BLaER1 treated with 17β-estradiol and CSF1 and Interleukin-3, amounts not matched to agents 10 nM and 100 nM (cell line): ENCODE measurements around the gene FLNA.

Experiments
- H3K27ac ChIP-seq, 11 experiments: shearing (Covaris generic); formaldehyde crosslinking; 2 replicates each; pipeline ENCODE4 v1.8.1; 2022
- H3K27me3 ChIP-seq, 11 experiments: shearing (Covaris generic); formaldehyde crosslinking; 2 replicates each; pipeline ENCODE4 v1.8.1; 2022
- H3K36me3 ChIP-seq, 11 experiments: shearing (Covaris generic); formaldehyde crosslinking; 2 replicates each; pipeline ENCODE4 v1.8.1; 2022
- H3K4me1 ChIP-seq, 10 experiments: shearing (Covaris generic); formaldehyde crosslinking; 2 replicates each; pipeline ENCODE4 v1.8.1; 2022
- H3K4me2 ChIP-seq, 11 experiments: shearing (Covaris generic); formaldehyde crosslinking; 2 replicates each; pipeline ENCODE4 v1.8.1; 2022
- H3K4me3 ChIP-seq, 10 experiments: shearing (Covaris generic); formaldehyde crosslinking; 2 replicates each; pipeline ENCODE4 v1.8.1; 2022
- H3K9ac ChIP-seq, 11 experiments: shearing (Covaris generic); formaldehyde crosslinking; 2 replicates each; pipeline ENCODE4 v1.8.1; 2022
- H3K9me3 ChIP-seq, 11 experiments: shearing (Covaris generic); formaldehyde crosslinking; replicated peaks in 1 of 11; 2 replicates each; pipeline ENCODE4 v1.8.1; 2022
- H4K20me1 ChIP-seq, 11 experiments: shearing (Covaris generic); formaldehyde crosslinking; 2 replicates each; pipeline ENCODE4 v1.8.1; 2022
- Cebpa-rat ChIP-seq, 11 experiments: shearing (Covaris generic); IDR thresholded peaks; 2 replicates each; pipeline ENCODE4 v1.8.1; 2022

Gene FLNA

DNA sequence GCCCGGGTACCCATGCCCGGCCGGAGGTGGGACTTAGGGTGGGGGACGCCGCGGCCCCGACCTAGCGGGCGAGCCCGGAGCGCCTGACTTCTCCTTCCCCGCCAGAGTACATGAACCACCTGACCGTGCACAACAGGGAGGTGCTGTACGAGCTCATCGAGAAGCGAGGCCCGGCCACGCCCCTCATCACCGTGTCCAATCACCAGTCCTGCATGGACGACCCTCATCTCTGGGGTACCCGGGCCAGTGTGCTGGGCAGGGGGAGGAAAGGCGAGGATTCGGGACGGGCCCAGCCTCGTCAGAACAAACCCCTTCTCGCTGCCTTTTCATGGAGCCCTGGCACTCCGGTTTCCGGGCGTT, 37.5 kb upstream of the FLNA start:
- H3K4me1 ChIP-seq: peaks cover 30 to 39% (median 35%) of the 10 kb centered on the region in 10 experiments
- H3K9ac ChIP-seq: peak overlapping the region; percentile 79 to 92 (median 84)
- peaks cover 0 to 20% (median 4%) of the 10 kb centered on the region in 11 experiments; a peak in 5 of 22 replicates for H3K36me3 ChIP-seq
- peaks cover under 1 to 37% (median 9%) of the 10 kb centered on the region in 11 experiments; a peak in 15 of 22 replicates for H3K27me3 ChIP-seq
- H3K4me3 ChIP-seq: peak overlapping the region; percentile 67 to 82 (median 78)
- H3K9me3 ChIP-seq: peaks cover 0 to 27% (median 13%) of the 10 kb centered on the region in 11 experiments; a peak in 17 of 22 replicates
- peak overlapping the region; percentile 64 to 89 (median 86) for H3K27ac ChIP-seq
- peaks cover 0 to 9% (median 0%) of the 10 kb centered on the region in 11 experiments; a peak in 1 of 22 replicates for H4K20me1 ChIP-seq
- peak overlapping the region; percentile 79 to 91 (median 88) for H3K4me2 ChIP-seq
- no peak for TF ChIP-seq Cebpa-rat (IDR thresholded peaks at IDR 0.05)

DNA sequence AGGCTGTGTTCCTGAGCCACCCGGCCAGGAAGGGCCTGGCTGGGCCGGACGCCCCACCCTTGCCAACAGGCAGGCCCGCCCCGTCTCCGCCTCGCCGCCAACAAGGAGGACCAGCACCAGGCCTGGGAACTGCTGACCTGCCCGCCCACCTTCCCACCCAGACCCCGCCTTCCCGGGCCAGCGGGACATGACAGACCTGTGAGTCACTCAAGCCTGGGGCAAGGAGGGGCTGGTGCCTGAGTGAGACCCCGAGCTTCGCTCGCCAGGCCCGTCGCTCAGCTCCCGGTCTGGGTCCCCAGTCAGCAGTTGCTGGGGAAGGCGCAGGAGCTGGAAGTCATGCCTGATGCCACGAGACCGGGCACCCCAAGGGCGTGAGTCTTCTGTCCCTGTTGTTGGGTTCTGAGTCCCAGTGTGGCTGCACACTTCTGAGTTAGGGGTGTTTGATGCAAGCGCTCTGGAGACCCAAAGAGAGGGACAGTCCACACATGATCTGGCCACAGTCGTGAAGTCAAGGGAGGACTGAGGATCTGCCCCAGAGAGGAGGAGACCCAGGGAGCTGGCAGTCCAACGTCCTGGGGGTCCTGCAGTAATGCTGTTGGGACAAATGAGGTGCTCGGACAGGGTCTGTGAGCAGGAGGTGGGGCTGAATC, 34.9 kb upstream of the FLNA start, which contains the start of gene DNASE1L1:
Gene DNASE1L1, minus strand, starts transcription at position 33 of the 650 bp plus-strand sequence. CDS start 3,686 bp downstream, outside the sequence.
- H3K9me3 ChIP-seq: peaks cover 0 to 27% (median 13%) of the 10 kb centered on the region in 11 experiments; a peak in 17 of 22 replicates
- H3K27me3 ChIP-seq: peaks cover 0 to 37% (median 7%) of the 10 kb centered on the region in 11 experiments; a peak in 14 of 22 replicates
- peak within 1 kb of the TSS; percentile 63 to 81 (median 75) for H3K9ac ChIP-seq
- H3K4me2 ChIP-seq: peak within 1 kb of the TSS; percentile 79 to 91 (median 87)
- no peak for TF ChIP-seq Cebpa-rat (IDR thresholded peaks at IDR 0.05)
- peaks cover 0 to 19% (median 0%) of the 10 kb centered on the region in 11 experiments; a peak in 5 of 22 replicates for H4K20me1 ChIP-seq
- H3K36me3 ChIP-seq: peaks cover 0 to 17% (median 4%) of the 10 kb centered on the region in 11 experiments; a peak in 4 of 22 replicates
- H3K4me3 ChIP-seq: peak within 1 kb of the TSS; percentile 47 to 69 (median 56)
- peaks cover 30 to 43% (median 36%) of the 10 kb centered on the region in 10 experiments for H3K4me1 ChIP-seq
- peak within 1 kb of the TSS in 10 of 11 experiments; percentile 11 to 88 (median 67); a peak in 21 of 22 replicates for H3K27ac ChIP-seq

GRCh38 chrX:154408659-154409221, 34.3 kb upstream of the FLNA start:
- Histone ChIP-seq H3K9ac (peak overlapping the region; percentile 63 to 81 (median 75)), H3K27ac (peak overlapping the region in 10 of 11 experiments; percentile 11 to 88 (median 67); a peak in 21 of 22 replicates), H4K20me1 (peaks cover 0 to 21% (median 0%) of the 10 kb centered on the region in 11 experiments; a peak in 6 of 22 replicates), H3K9me3 (peaks cover 0 to 31% (median 13%) of the 10 kb centered on the region in 11 experiments; a peak in 17 of 22 replicates), H3K4me1 (peaks cover 30 to 43% (median 36%) of the 10 kb centered on the region in 10 experiments), H3K27me3 (peaks cover 0 to 33% (median 7%) of the 10 kb centered on the region in 11 experiments; a peak in 14 of 22 replicates), H3K4me3 (peak overlapping the region; percentile 47 to 69 (median 56)), H3K4me2 (peak overlapping the region; percentile 79 to 91 (median 87)), H3K36me3 (peaks cover 0 to 14% (median 2%) of the 10 kb centered on the region in 11 experiments; a peak in 4 of 22 replicates)
- TF ChIP-seq Cebpa-rat (IDR thresholded peaks at IDR 0.05): no peak

DNA sequence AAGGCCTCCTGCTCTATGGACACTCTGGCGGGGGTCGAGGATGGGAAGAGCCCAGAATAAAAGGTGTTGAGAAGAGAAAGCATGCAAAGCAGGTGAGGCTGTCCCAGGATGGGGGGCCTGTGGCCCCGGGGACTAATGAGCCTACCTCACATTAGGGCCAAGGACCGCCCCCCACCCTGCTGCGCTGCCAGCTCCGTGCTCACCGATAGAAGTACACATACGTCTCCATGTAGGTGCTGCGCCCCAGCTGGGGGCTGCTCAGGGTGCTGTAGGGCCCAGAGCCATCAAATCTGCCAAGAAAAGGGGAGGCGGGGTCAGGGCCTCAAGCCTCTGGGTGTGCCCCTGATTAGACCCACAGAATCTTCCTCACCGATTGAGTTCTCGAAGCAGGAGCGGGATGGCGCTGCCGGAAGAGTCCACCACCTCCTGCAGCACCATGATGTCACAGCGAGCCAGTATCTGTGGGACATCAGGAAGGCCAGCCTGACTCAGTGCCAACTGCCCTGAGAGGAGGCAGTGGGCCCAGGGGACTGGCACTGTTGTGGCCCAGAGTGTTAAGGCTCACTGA, 30.3 kb upstream of the FLNA start:
- Histone ChIP-seq H3K9me3 (peaks cover 0 to 10% (median 0%) of the 10 kb centered on the region in 11 experiments; a peak in 5 of 22 replicates), H3K36me3 (peaks cover 13 to 26% (median 16%) of the 10 kb centered on the region in 11 experiments), H3K4me3 (no peak overlapping the region), H3K27ac (no peak overlapping the region), H3K27me3 (peaks cover 0 to 54% (median 22%) of the 10 kb centered on the region in 11 experiments; a peak in 17 of 22 replicates), H3K4me1 (peaks cover 12 to 33% (median 19%) of the 10 kb centered on the region in 10 experiments; a peak in 19 of 20 replicates), H3K4me2 (no peak overlapping the region), H4K20me1 (peaks cover 26 to 55% (median 38%) of the 10 kb centered on the region in 11 experiments; a peak in 21 of 22 replicates), H3K9ac (no peak overlapping the region)
- TF ChIP-seq Cebpa-rat (IDR thresholded peaks at IDR 0.05): no peak

GRCh38 chrX:154403858-154404257, 29.4 kb upstream of the FLNA start:
- Histone ChIP-seq H3K27me3 (peaks cover 0 to 57% (median 22%) of the 10 kb centered on the region in 11 experiments; a peak in 17 of 22 replicates), H3K9me3 (peaks cover 0 to 12% (median 7%) of the 10 kb centered on the region in 11 experiments; a peak in 15 of 22 replicates), H3K27ac (no peak overlapping the region), H3K4me2 (no peak overlapping the region), H3K4me3 (no peak overlapping the region), H3K36me3 (peaks cover 22 to 34% (median 24%) of the 10 kb centered on the region in 11 experiments), H3K9ac (no peak overlapping the region), H4K20me1 (peaks cover 34 to 64% (median 46%) of the 10 kb centered on the region in 11 experiments; a peak in 21 of 22 replicates), H3K4me1 (peaks cover 9 to 29% (median 16%) of the 10 kb centered on the region in 10 experiments; a peak in 19 of 20 replicates)
- TF ChIP-seq Cebpa-rat (IDR thresholded peaks at IDR 0.05): no peak

- peaks cover 6 to 19% (median 13%) of the 10 kb centered on the region in 11 experiments; a peak in 18 of 22 replicates for H3K9me3 ChIP-seq
- H3K27me3 ChIP-seq: peaks cover 0 to 50% (median 19%) of the 10 kb centered on the region in 11 experiments; a peak in 17 of 22 replicates
- no peak overlapping the region for H3K9ac ChIP-seq
- no peak for TF ChIP-seq Cebpa-rat (IDR thresholded peaks at IDR 0.05)
- H3K4me1 ChIP-seq: peaks cover 2 to 26% (median 10%) of the 10 kb centered on the region in 10 experiments; a peak in 18 of 20 replicates
- H4K20me1 ChIP-seq: peaks cover 36 to 64% (median 46%) of the 10 kb centered on the region in 11 experiments; a peak in 21 of 22 replicates
- H3K36me3 ChIP-seq: peaks cover 22 to 34% (median 24%) of the 10 kb centered on the region in 11 experiments
- H3K4me3 ChIP-seq: no peak overlapping the region
- no peak overlapping the region for H3K4me2 ChIP-seq
- H3K27ac ChIP-seq: no peak overlapping the region
These were observed 28.8 kb upstream of the FLNA start for GRCh38 chrX:154403192-154403591.

- no peak overlapping the region; a peak in 1 of 22 replicates for H3K27ac ChIP-seq
- H3K4me1 ChIP-seq: peaks cover 0 to 20% (median 7%) of the 10 kb centered on the region in 10 experiments; a peak in 13 of 20 replicates
- no peak overlapping the region for H3K4me3 ChIP-seq
- peaks cover 22 to 34% (median 24%) of the 10 kb centered on the region in 11 experiments for H3K36me3 ChIP-seq
- peaks cover 36 to 64% (median 46%) of the 10 kb centered on the region in 11 experiments; a peak in 21 of 22 replicates for H4K20me1 ChIP-seq
- H3K27me3 ChIP-seq: peaks cover 0 to 46% (median 17%) of the 10 kb centered on the region in 11 experiments; a peak in 17 of 22 replicates
- no peak overlapping the region for H3K9ac ChIP-seq
- no peak overlapping the region for H3K4me2 ChIP-seq
- peaks cover 11 to 24% (median 19%) of the 10 kb centered on the region in 11 experiments; a peak in 19 of 22 replicates for H3K9me3 ChIP-seq
- no peak for TF ChIP-seq Cebpa-rat (IDR thresholded peaks at IDR 0.05)
These were observed 28.2 kb upstream of the FLNA start for GRCh38 chrX:154402622-154403127.
